ENCODE measurements around the gene ZNF212.
"Not testable (repeated sequence)": the region's sequence is repeated elsewhere in the genome, so short reads cannot be mapped to it uniquely, and the experiment has no call there.

The ZNF212 gene

GRCh38 chr7:149254181-149254858 lies 14.9 kb downstream of the ZNF212 start:
- TF ChIP-seq GATA1 (IDR thresholded peaks at IDR 0.05; ENCODE audit: low read depth, low read length) (no peak), POLR2A (IDR thresholded peaks at IDR 0.05; ENCODE audit: low read length) (no peak)
- DNase-seq: no peak

GRCh38 chr7:149255174-149255573 lies 15.7 kb downstream of the ZNF212 start:
- TF ChIP-seq POLR2A (IDR thresholded peaks at IDR 0.05; ENCODE audit: low read length) (no peak), GATA1 (IDR thresholded peaks at IDR 0.05; ENCODE audit: low read depth, low read length) (no peak)
- DNase-seq: no peak

- DNase-seq: no peak
- no peak for TF ChIP-seq POLR2A (IDR thresholded peaks at IDR 0.05; ENCODE audit: low read length)
- TF ChIP-seq GATA1 (IDR thresholded peaks at IDR 0.05; ENCODE audit: low read depth, low read length): no peak
Observed at GRCh38 chr7:149256568-149256967, 17.1 kb downstream of the ZNF212 start.

GRCh38 chr7:149257146-149257545 lies 17.7 kb downstream of the ZNF212 start:
- no peak for TF ChIP-seq POLR2A (IDR thresholded peaks at IDR 0.05; ENCODE audit: low read length)
- TF ChIP-seq GATA1 (IDR thresholded peaks at IDR 0.05; ENCODE audit: low read depth, low read length): no peak
- no peak for DNase-seq

GRCh38 chr7:149261316-149261828 lies 21.9 kb downstream of the ZNF212 start:
- TF ChIP-seq GATA1 (IDR thresholded peaks at IDR 0.05; ENCODE audit: low read depth, low read length) (no peak), POLR2A (IDR thresholded peaks at IDR 0.05; ENCODE audit: low read length) (no peak)
- DNase-seq: peak; percentile 26 to 38

GRCh38 chr7:149261829-149262617 lies 22.6 kb downstream of the ZNF212 start, which contains the start of gene ZNF783:
Gene ZNF783, plus strand, starts transcription at chr7:149262196. Its CDS starts 138 bp downstream, at chr7:149262334.
- TF ChIP-seq POLR2A (IDR thresholded peaks at IDR 0.05; ENCODE audit: low read length) (peak; percentile 44), GATA1 (IDR thresholded peaks at IDR 0.05; ENCODE audit: low read depth, low read length) (no peak)
- peak; percentile 92 to 96 for DNase-seq

GRCh38 chr7:149266451-149266850 lies 27.0 kb downstream of the ZNF212 start:
- no peak for DNase-seq
- no peak for TF ChIP-seq POLR2A (IDR thresholded peaks at IDR 0.05; ENCODE audit: low read length)
- no peak for TF ChIP-seq GATA1 (IDR thresholded peaks at IDR 0.05; ENCODE audit: low read depth, low read length)

- DNase-seq: no peak
- TF ChIP-seq POLR2A (IDR thresholded peaks at IDR 0.05; ENCODE audit: low read length) (no peak), GATA1 (IDR thresholded peaks at IDR 0.05; ENCODE audit: low read depth, low read length) (no peak)
Observed at GRCh38 chr7:149267733-149268132, 28.3 kb downstream of the ZNF212 start.

- not testable (repeated sequence) for DNase-seq
Observed at GRCh38 chr7:149274424-149274823, 35.0 kb downstream of the ZNF212 start.

- no peak for TF ChIP-seq POLR2A (IDR thresholded peaks at IDR 0.05; ENCODE audit: low read length)
- no peak for TF ChIP-seq GATA1 (IDR thresholded peaks at IDR 0.05; ENCODE audit: low read depth, low read length)
- DNase-seq: no peak
Observed at GRCh38 chr7:149277871-149278270, 38.4 kb downstream of the ZNF212 start.

- no peak for DNase-seq
- no peak for TF ChIP-seq GATA1 (IDR thresholded peaks at IDR 0.05; ENCODE audit: low read depth, low read length)
- no peak for TF ChIP-seq POLR2A (IDR thresholded peaks at IDR 0.05; ENCODE audit: low read length)
Observed at GRCh38 chr7:149278396-149278795, 38.9 kb downstream of the ZNF212 start.

GRCh38 chr7:149279111-149279743 lies 39.8 kb downstream of the ZNF212 start:
- TF ChIP-seq GATA1 (IDR thresholded peaks at IDR 0.05; ENCODE audit: low read depth, low read length) (no peak), POLR2A (IDR thresholded peaks at IDR 0.05; ENCODE audit: low read length) (no peak)
- no peak for DNase-seq

GRCh38 chr7:149280151-149280550 lies 40.7 kb downstream of the ZNF212 start:
- TF ChIP-seq POLR2A (IDR thresholded peaks at IDR 0.05; ENCODE audit: low read length) (no peak), GATA1 (IDR thresholded peaks at IDR 0.05; ENCODE audit: low read depth, low read length) (no peak)
- DNase-seq: no peak
